H9 (cell line): Measurements from ENCODE around the gene EIF3A. TPM values are rescaled to one million over a fixed set of nuclear protein-coding genes. Genes with fewer than 3 reads are reported as not detected.

Source experiments
- DNase-seq: peaks from one replicate; pipeline ENCODE4 v3.0.0-alpha.2; 2017
- H2AFZ ChIP-seq: one replicate; pipeline ENCODE4 v1.6.1; 2013; ENCODE audit warnings: mild to moderate bottlenecking, low read length, control low read depth, moderate library complexity
- H2AK5ac ChIP-seq: 2 replicates; pipeline ENCODE4 v1.6.1; 2013; ENCODE audit warnings: low read length, control low read depth, mixed read lengths; ENCODE audit not compliant: insufficient read length
- H2BK120ac ChIP-seq: one replicate; pipeline ENCODE4 v1.6.1; 2013; ENCODE audit warnings: low read depth, mild to moderate bottlenecking, low read length, control low read depth, inconsistent platforms; ENCODE audit not compliant: poor library complexity, severe bottlenecking
- H2BK12ac ChIP-seq: 2 replicates; pipeline ENCODE4 v1.6.1; 2013; ENCODE audit warnings: low read length, control low read depth, mixed read lengths, low read depth; ENCODE audit not compliant: insufficient read length
- H2BK15ac ChIP-seq: 2 replicates; pipeline ENCODE4 v1.6.1; 2013; ENCODE audit warnings: low read depth, low read length, control low read depth
- H2BK20ac ChIP-seq: one replicate; pipeline ENCODE4 v1.6.1; 2013; ENCODE audit warnings: low read depth, mild to moderate bottlenecking, low read length, control low read depth, inconsistent platforms; ENCODE audit not compliant: poor library complexity, severe bottlenecking
- H2BK5ac ChIP-seq: 2 replicates; pipeline ENCODE4 v1.6.1; 2013; ENCODE audit warnings: low read length, control low read depth, mixed read lengths; ENCODE audit not compliant: insufficient read length
- H3K14ac ChIP-seq: 2 replicates; pipeline ENCODE4 v1.6.1; 2013; ENCODE audit warnings: low read length, control low read depth; ENCODE audit not compliant: insufficient read depth
- H3K18ac ChIP-seq: 2 replicates; pipeline ENCODE4 v1.6.1; 2013; ENCODE audit warnings: low read depth, mild to moderate bottlenecking, mixed read lengths, low read length, control low read depth; ENCODE audit not compliant: insufficient read length
- H3K23ac ChIP-seq: 2 replicates; pipeline ENCODE4 v1.6.1; 2013; ENCODE audit warnings: low read length, control low read depth, mixed read lengths, low read depth; ENCODE audit not compliant: insufficient read length
- H3K23me2 ChIP-seq: 2 replicates; pipeline ENCODE4 v1.6.1; 2013; ENCODE audit warnings: low read depth, mild to moderate bottlenecking, mixed read lengths, low read length, control low read depth; ENCODE audit not compliant: insufficient read length, poor library complexity, severe bottlenecking
- H3K27ac ChIP-seq: 2 replicates; pipeline ENCODE4 v1.5.1; 2013; ENCODE audit warnings: low read length, control low read depth, mixed read lengths, low read depth; ENCODE audit not compliant: insufficient read length
- H3K27me3 ChIP-seq: 2 replicates; pipeline ENCODE4 v1.6.1; 2013; ENCODE audit warnings: low read length, control low read depth, inconsistent platforms; ENCODE audit not compliant: insufficient read depth
- H3K4ac ChIP-seq: 2 replicates; pipeline ENCODE4 v1.6.1; 2013; ENCODE audit warnings: low read depth, mild to moderate bottlenecking, control low read depth, inconsistent platforms, low read length, moderate library complexity
- H3K4me1 ChIP-seq: 2 replicates; pipeline ENCODE4 v1.6.1; 2013; ENCODE audit warnings: low read length, control low read depth, inconsistent platforms; ENCODE audit not compliant: insufficient read depth
- H3K4me2 ChIP-seq: 2 replicates; pipeline ENCODE4 v1.6.1; 2013; ENCODE audit warnings: low read length, control low read depth, mixed read lengths; ENCODE audit not compliant: insufficient read length, insufficient read depth
- H3K56ac ChIP-seq: 2 replicates; pipeline ENCODE4 v1.6.1; 2013; ENCODE audit warnings: low read depth, mild to moderate bottlenecking, mixed read lengths, low read length, control low read depth; ENCODE audit not compliant: insufficient read length
- H3K79me1 ChIP-seq: 2 replicates; pipeline ENCODE4 v1.6.1; 2013; ENCODE audit warnings: low read depth, mild to moderate bottlenecking, moderate library complexity, low read length, control low read depth, inconsistent platforms; ENCODE audit not compliant: insufficient read depth, poor library complexity, severe bottlenecking
- H3K79me2 ChIP-seq: 2 replicates; pipeline ENCODE4 v1.6.1; 2013; ENCODE audit warnings: low read length, control low read depth, inconsistent platforms; ENCODE audit not compliant: insufficient read depth
- H3K9ac ChIP-seq: 2 replicates; pipeline ENCODE4 v1.6.1; 2013; ENCODE audit warnings: low read length, control low read depth, mixed read lengths; ENCODE audit not compliant: insufficient read length; ENCODE audit errors: extremely low read depth
- H3K9me3 ChIP-seq: one replicate; pipeline ENCODE4 v1.6.1; 2013; ENCODE audit warnings: low read depth, low read length, inconsistent platforms; ENCODE audit not compliant: control insufficient read depth
- H3T11ph ChIP-seq: one replicate; pipeline ENCODE4 v1.6.1; 2013; ENCODE audit warnings: mild to moderate bottlenecking, low read length, control low read depth, inconsistent platforms
- H4K20me1 ChIP-seq: one replicate; pipeline ENCODE4 v1.6.1; 2013; ENCODE audit not compliant: control insufficient read depth, insufficient read length, insufficient read depth
- H4K5ac ChIP-seq: 2 replicates; pipeline ENCODE4 v1.6.1; 2013; ENCODE audit warnings: low read depth, mild to moderate bottlenecking, mixed read lengths, low read length, control low read depth; ENCODE audit not compliant: insufficient read length
- H4K8ac ChIP-seq: replicated peaks from 2 replicates; pipeline ENCODE4 v1.6.1; 2013; ENCODE audit warnings: low read length, control low read depth, mixed read lengths, low read depth; ENCODE audit not compliant: insufficient read length
- H4K91ac ChIP-seq: 2 replicates; pipeline ENCODE4 v1.6.1; 2013; ENCODE audit warnings: low read depth, mild to moderate bottlenecking, moderate library complexity, mixed read lengths, low read length, control low read depth; ENCODE audit not compliant: insufficient read length
- H3K27ac Mint-ChIP-seq, 3 experiments: 2 replicates in 2 of 3; 3 replicates in 1 of 3; pipeline ENCODE4 v1.8.0; 2020 to 2021; ENCODE audit warnings: mixed read lengths in 3 of 3, mild to moderate bottlenecking in 1 of 3, moderate library complexity in 1 of 3
- H3K27me3 Mint-ChIP-seq: 2 replicates; pipeline ENCODE4 v1.8.0; 2021; ENCODE audit warnings: low read depth, mild to moderate bottlenecking, moderate library complexity, mixed read lengths
- H3K36me3 Mint-ChIP-seq, 3 experiments: 2 replicates in 2 of 3; 3 replicates in 1 of 3; pipeline ENCODE4 v1.8.0; 2020 to 2021; ENCODE audit warnings: low read depth in 3 of 3, mixed read lengths in 3 of 3; ENCODE audit not compliant: insufficient read depth in 1 of 3
- H3K4me1 Mint-ChIP-seq, 2 experiments: 2 replicates each; pipeline ENCODE4 v1.8.0; 2020; ENCODE audit warnings: mixed read lengths in 2 of 2
- H3K4me3 Mint-ChIP-seq, 2 experiments: 2 replicates in 1 of 2; 3 replicates in 1 of 2; pipeline ENCODE4 v1.8.0; 2020 to 2021; ENCODE audit warnings: mild to moderate bottlenecking in 2 of 2, mixed read lengths in 2 of 2, moderate library complexity in 1 of 2
- H3K9me3 Mint-ChIP-seq, 2 experiments: 2 replicates in 1 of 2; 3 replicates in 1 of 2; pipeline ENCODE4 v1.8.0; 2020; ENCODE audit warnings: mild to moderate bottlenecking in 2 of 2, mixed read lengths in 2 of 2, moderate library complexity in 1 of 2
- WGBS: extraction: QIAGEN DNeasy Blood & Tissue Kit; methylation state at CpG from one replicate; pipeline ENCODE4 v1.1.7; 2013; ENCODE audit warnings: missing lambda C conversion rate, low lambda C conversion rate, mixed read lengths; ENCODE audit not compliant: insufficient read length; ENCODE audit errors: extremely low coverage; 5-methylcytosine and 5-hydroxymethylcytosine counted together
- total RNA-seq: library from RNA; stranded (reverse); gene quantifications from 2 replicates; pipeline ENCODE4 v1.2.1, GENCODE V29; 2021
- TF ChIP-seq, protein P1 (sequence below): fragments of 200-600 bp; sonication (generic); conservative IDR thresholded peaks from 3 replicates; pipeline ENCODE4 v1.8.0; 2021; ENCODE audit warnings: antibody characterized with exemption, mild to moderate bottlenecking

EIF3A gene
- total RNA-seq, 1 experiment from 2014 or later = 206 TPM

GRCh38 chr10:119120413-119120867 lies 39.8 kb upstream of the EIF3A start:
- H3K23ac ChIP-seq = no peak overlapping the region
- Mint-ChIP-seq H3K36me3 (peaks cover 31 to 75% (median 65%) of the 10 kb centered on the region in 3 experiments), H3K4me3 (no peak overlapping the region)

More at GRCh38 chr10:119120413-119120867, 39.8 kb upstream of the EIF3A start:
- Histone ChIP-seq H2AFZ (no peak overlapping the region), H3K4ac (no peak overlapping the region), H2BK15ac (no peak overlapping the region), H3K79me1 (no peaks in the 10 kb centered on the region), H4K5ac (no peak overlapping the region), H3K18ac (no peak overlapping the region), H3K4me2 (no peak overlapping the region), H2BK20ac (no peak overlapping the region), H2BK120ac (no peak overlapping the region), H3K9me3 (no peaks in the 10 kb centered on the region), H4K91ac (no peak overlapping the region), H3K9ac (no peak overlapping the region), H3K23me2 (no peaks in the 10 kb centered on the region), H3K14ac (no peak overlapping the region), H2AK5ac (no peak overlapping the region), H3K27me3 (no peaks in the 10 kb centered on the region), H3K79me2 (no peaks in the 10 kb centered on the region), H2BK12ac (no peak overlapping the region), H3K56ac (no peak overlapping the region), H4K20me1 (no peaks in the 10 kb centered on the region), H3T11ph (no peak overlapping the region), H2BK5ac (no peak overlapping the region), H4K8ac (no peak overlapping the region), H3K27ac (no peak overlapping the region), H3K4me1 (no peaks in the 10 kb centered on the region)
- Mint-ChIP-seq H3K27ac (no peak overlapping the region), H3K9me3 (no peaks in the 10 kb centered on the region), H3K27me3 (no peaks in the 10 kb centered on the region), H3K4me1 (no peaks in the 10 kb centered on the region)
- no peak for DNase-seq
- no CpG with 5 or more reads among the region's 4 CpGs for WGBS
- TF ChIP-seq, protein P1, sequence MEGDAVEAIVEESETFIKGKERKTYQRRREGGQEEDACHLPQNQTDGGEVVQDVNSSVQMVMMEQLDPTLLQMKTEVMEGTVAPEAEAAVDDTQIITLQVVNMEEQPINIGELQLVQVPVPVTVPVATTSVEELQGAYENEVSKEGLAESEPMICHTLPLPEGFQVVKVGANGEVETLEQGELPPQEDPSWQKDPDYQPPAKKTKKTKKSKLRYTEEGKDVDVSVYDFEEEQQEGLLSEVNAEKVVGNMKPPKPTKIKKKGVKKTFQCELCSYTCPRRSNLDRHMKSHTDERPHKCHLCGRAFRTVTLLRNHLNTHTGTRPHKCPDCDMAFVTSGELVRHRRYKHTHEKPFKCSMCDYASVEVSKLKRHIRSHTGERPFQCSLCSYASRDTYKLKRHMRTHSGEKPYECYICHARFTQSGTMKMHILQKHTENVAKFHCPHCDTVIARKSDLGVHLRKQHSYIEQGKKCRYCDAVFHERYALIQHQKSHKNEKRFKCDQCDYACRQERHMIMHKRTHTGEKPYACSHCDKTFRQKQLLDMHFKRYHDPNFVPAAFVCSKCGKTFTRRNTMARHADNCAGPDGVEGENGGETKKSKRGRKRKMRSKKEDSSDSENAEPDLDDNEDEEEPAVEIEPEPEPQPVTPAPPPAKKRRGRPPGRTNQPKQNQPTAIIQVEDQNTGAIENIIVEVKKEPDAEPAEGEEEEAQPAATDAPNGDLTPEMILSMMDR = no peak
